NCI-H446 (cell line): ENCODE data around the gene POMT1.

Experiments
- DNase-seq, 2 experiments: peaks; one replicate each; lab custom pipeline; 2025; lab: John Stamatoyannopoulos, UW

POMT1 gene

DNA sequence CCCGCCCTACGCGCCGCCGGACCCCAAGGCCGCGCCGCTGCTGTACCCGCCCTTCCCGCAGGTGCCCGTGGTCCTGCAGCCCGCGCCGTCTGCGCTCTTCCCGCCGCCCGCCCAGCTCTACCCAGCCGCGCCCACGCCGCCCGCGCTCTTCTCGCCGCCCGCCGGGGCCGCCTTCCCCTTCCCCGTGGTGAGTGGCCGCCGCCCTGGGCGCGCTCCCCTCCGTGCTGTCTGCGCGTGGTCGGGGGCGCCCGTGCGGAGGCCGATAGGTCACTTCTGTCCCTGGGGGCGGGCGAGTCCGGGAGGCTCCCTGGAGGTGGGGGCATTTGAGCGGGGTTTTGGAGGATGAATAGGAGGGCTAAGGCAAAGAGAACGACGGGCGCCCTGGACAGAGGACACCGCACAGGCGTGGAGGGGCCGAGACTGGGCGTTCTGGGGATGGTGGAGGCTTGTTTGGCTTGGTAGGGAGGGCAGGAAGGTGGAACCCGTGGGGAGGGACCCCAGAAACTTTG, 52.2 kb downstream of the POMT1 start:
- no peak for DNase-seq

DNA sequence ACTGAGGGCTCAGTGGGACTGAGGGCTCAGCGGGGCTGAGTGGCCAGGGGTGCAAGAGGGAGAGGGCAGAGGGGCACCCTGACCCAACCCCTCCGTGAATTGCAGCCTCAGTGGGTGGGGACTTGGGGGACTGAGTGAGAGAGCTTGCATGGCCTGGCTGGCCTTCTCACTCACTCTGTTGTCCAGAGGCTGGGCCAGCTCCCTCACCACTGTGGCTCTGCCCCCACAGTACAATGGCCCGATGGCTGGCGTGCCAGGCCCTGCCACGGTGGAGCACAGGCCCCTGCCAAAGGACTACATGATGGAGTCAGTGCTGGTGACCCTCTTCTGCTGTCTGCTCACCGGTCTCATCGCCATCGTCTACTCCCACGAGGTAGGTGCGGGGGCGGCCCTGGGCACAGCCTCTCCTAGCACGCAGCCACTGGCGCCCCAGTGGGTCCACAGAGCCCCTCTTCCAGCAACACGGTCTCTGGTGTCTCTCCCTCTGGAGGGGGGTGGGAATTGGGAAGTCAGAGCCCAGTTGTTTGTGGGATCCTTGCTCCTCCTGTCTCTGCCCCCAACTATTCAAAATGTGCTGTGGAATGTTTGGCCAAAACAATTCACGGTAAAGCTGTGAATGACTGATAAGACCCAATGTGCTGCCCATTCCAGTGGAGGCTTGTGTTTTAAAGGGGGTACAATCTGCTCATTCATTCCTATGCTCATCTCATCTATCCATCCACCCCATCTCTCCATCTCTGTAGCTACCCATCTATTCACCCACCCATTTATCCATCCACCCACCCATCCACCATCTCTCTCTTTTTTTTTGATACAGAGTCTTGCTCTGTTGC, 53.3 kb downstream of the POMT1 start:
- no peak for DNase-seq

GRCh38 chr9:131557855-131558548, 55.3 kb downstream of the POMT1 start:
- no peak for DNase-seq

DNA sequence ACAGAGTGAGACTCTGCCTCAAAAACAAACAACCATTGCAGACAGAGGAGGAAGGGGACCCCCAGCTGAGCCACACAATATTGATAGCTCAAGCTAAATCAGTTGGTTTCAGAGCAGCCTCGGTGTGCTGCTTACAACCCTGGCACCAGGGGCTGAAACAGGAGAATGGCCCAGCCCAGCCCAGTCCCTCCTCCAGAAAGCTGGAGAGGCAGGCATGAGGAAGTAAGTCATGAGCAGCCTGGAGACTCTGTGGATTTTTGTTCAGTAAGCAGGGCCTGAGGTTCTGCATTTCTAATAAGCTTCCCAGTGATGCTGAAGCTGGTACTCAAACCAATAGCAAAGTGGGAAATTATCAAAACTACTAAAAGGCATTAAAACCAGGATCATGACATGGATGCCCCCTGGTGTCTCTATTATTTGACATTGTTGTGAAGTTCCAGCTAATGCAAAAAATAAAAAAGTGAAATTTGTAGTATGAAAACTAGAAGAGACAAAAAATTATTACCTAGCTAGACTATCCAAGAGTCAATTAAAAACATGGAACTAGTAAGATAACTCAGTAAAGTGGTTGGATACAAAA, 56.8 kb downstream of the POMT1 start:
- DNase-seq, result no peak

DNA sequence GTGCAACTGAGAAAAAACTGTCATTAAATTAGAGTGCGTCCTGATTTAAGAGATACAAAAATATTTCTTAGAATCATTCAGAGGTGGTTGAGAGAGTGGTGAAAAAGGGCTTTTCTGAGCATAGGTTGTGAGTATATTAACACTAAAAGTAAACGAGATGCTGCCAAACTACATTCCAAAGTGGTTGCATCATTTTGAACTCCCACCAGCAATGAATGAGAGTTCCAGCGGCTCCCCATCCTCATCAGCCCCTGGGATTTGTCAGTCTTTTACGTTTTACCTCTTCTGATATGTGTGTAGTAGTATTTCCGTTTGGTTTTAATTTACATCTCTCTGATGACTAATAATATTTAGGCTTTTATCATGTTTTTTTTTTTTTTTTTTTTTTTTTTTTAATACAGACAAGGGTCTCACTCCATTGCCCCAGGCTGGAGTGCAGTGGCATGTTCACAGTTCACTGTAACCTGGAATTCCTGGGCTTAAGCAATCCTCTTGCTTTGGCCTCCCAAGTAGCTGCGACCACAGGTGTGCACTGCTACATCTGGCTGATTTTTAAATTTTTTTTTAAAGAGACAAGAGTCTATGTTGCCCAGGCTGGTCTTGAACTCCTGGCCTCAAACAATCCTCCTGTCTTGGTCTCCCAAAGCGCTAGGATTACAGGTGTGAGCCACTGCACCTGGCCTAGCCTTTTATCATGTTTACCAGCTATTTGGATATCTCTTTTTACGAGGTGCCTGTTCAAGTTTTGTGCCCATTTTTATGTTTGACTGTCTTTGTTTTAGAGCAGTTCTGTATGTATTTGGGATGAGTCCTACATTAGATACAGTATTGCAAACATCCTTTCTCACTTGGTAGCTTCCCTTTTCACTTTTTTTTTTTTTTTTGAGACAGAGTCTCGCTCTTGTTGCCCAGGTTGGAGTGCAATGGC, 59.6 kb downstream of the POMT1 start:
- DNase-seq, result no peak

DNA sequence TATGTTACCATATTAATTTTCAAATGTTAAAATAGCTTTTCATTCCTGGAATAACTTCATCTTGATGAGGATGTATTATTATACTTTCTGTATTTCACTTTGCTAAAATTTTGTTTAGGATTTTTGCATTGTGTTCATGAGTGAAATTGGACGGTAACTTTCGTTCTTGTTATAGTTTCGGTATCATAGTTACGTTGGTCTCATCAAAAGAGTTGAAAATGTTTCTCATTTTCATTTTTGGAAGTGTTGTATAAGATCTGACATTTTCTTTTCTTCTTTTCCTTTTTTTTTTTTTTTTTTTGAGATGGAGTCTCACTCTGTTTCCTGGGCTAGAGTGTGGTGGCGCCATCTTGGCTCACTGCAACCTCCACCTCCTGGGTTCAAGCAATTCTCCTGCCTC, 62.7 kb downstream of the POMT1 start:
- no peak for DNase-seq

DNA sequence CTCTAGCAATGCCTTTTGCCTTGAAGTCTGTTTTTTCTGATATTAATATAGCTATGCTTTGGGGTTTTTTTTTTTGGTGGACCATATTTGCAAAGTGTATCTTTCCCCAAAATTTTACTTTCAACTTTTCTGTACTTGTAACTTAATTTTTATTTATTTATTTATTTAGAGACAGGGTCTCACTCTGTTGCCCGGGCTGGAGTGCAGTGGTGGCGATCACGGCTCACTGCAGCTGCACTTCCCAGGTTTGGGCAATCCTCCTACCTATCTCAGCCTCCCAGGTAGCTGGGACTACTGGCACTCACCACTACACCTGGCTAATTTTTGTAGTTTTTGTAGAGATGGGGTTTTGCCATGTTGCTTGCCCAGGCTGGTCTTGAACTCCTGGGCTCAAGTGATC, 63.4 kb downstream of the POMT1 start:
- DNase-seq, result no peak

DNA sequence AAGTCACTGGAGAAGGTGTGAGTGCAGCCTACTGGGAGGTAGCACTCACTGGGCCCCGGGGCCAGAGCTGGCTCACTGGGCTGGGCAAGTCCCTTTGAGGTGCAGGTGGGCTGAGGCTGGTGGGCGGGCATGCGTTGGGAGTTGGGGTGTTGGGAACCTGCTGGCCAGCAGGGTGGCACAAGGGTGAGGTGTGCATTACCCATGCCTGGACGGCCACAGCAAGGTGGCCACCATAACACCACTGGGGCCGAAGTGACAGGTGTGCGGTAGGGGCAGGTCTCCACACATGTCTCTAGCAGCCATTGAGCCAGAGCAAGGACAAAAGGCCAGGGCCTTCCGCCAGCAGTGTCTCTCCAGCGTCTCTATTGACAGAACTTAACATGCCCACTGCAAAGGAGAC, 65.2 kb downstream of the POMT1 start:
- DNase-seq, result no peak
